Keratinocyte (primary cell): ENCODE data around the gene PCSK2.

Experiments
- EZH2 ChIP-seq: IDR thresholded peaks from one replicate; pipeline ENCODE4 v1.6.1; 2012; ENCODE audit warnings: inconsistent platforms, mild to moderate bottlenecking, low read length, moderate library complexity
- TF ChIP-seq, protein P1 (sequence below), 3 experiments: IDR thresholded peaks in 1 of 3; conservative IDR thresholded peaks in 1 of 3; optimal IDR thresholded peaks in 1 of 3; 2 replicates in 2 of 3; 3 replicates in 1 of 3; pipeline versions ENCODE3 to v1.5.1; 2011; ENCODE audit warnings: low read length in 3 of 3, mild to moderate bottlenecking in 3 of 3, moderate library complexity in 2 of 3, control low read depth in 1 of 3, inconsistent platforms in 1 of 3; ENCODE audit not compliant: insufficient read depth in 2 of 3; ENCODE audit errors: extremely low read depth in 1 of 3

DNA sequence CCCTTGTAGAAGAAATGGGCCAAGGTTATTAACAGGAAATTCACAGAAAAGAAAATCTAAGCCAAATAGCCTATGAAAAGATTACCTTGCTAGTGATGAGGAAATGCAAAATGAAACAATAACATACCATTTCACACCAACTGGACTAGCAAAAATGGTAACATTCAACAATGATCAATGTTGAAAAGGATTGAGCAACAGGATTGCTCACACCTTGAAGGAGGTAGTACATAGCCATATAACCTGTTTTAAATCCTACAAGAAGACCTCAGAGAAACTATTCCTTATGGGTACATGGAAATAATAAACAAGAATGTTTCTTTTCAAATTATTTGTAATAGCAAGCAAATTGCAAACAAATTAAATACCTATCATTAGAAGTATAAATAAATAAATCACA, 196.9 kb downstream of the PCSK2 start:
- TF ChIP-seq, protein P1, sequence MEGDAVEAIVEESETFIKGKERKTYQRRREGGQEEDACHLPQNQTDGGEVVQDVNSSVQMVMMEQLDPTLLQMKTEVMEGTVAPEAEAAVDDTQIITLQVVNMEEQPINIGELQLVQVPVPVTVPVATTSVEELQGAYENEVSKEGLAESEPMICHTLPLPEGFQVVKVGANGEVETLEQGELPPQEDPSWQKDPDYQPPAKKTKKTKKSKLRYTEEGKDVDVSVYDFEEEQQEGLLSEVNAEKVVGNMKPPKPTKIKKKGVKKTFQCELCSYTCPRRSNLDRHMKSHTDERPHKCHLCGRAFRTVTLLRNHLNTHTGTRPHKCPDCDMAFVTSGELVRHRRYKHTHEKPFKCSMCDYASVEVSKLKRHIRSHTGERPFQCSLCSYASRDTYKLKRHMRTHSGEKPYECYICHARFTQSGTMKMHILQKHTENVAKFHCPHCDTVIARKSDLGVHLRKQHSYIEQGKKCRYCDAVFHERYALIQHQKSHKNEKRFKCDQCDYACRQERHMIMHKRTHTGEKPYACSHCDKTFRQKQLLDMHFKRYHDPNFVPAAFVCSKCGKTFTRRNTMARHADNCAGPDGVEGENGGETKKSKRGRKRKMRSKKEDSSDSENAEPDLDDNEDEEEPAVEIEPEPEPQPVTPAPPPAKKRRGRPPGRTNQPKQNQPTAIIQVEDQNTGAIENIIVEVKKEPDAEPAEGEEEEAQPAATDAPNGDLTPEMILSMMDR (optimal IDR thresholded peaks at IDR 0.05 in 1 of 3, IDR thresholded peaks at IDR 0.05 in 1 of 3, conservative IDR thresholded peaks at IDR 0.05 in 1 of 3; ENCODE audit: extremely low read depth in 1 of 3, insufficient read depth in 2 of 3, low read length in 3 of 3): no peak
- TF ChIP-seq EZH2: no peak
